Endothelial cell of umbilical vein (primary cell): ENCODE data around the gene SPARC. TPM values are rescaled to one million over a fixed set of nuclear protein-coding genes. Genes with fewer than 3 reads are reported as not detected.

Source experiments
- BruUV-seq: library from RNA; stranded (reverse); fragments of 400-500 nt; replicated peaks from 2 replicates; lab custom pipeline; 2021; lab: Mats Ljungman, UMichigan
- CTCF ChIA-PET: fragments of 300-600, 350-600 bp; sonication (Branson Sonifier 250); formaldehyde crosslinking; loops from one replicate; lab custom pipeline; 2021; ENCODE audit warnings: antibody characterized with exemption, inconsistent platforms; lab: Charles Lee
- POLR2A ChIA-PET: fragments of 300-600, 350-600 bp; sonication (Branson Sonifier 250); formaldehyde crosslinking; loops from one replicate; lab custom pipeline; 2021; ENCODE audit warnings: antibody characterized with exemption, inconsistent platforms; lab: Charles Lee
- DNase-seq: peaks from one replicate; pipeline ENCODE4 v3.0.0-alpha.2; 2011; ENCODE audit warnings: low read depth, low spot score
- FAIRE-seq: peaks from 2 replicates; lab custom pipeline; 2011; peaks lifted over from hg19 to GRCh38; lab: Jason Lieb, UNC
- H2AFZ ChIP-seq: 2 replicates; pipeline ENCODE4 v1.6.0; 2012; ENCODE audit warnings: low read depth, low read length, control low read depth, inconsistent platforms
- H3K27ac ChIP-seq: 2 replicates; pipeline ENCODE4 v1.5.1; 2011; ENCODE audit warnings: low read depth, mild to moderate bottlenecking, control low read depth, low read length, moderate library complexity; ENCODE audit not compliant: insufficient read depth
- H3K27me3 ChIP-seq, 2 experiments: 2 replicates each; pipeline versions ENCODE4 v1.6.0 to v1.6.1; 2011; ENCODE audit warnings: low read length in 2 of 2, mixed read lengths in 1 of 2; ENCODE audit not compliant: control insufficient read depth in 2 of 2, insufficient read depth in 2 of 2
- H3K36me3 ChIP-seq, 2 experiments: 2 replicates in 1 of 2; 3 replicates in 1 of 2; pipeline ENCODE4 v1.5.1; 2011; ENCODE audit warnings: low read length in 2 of 2, mild to moderate bottlenecking in 1 of 2, moderate library complexity in 1 of 2; ENCODE audit not compliant: control insufficient read depth in 2 of 2, insufficient read depth in 2 of 2; ENCODE audit errors: extremely low read depth in 1 of 2
- H3K4me1 ChIP-seq: 3 replicates; pipeline ENCODE4 v1.5.1; 2011; ENCODE audit warnings: mild to moderate bottlenecking, low read length; ENCODE audit not compliant: control insufficient read depth, insufficient read depth; ENCODE audit errors: extremely low read depth
- H3K4me2 ChIP-seq: 2 replicates; pipeline ENCODE4 v1.6.1; 2011; ENCODE audit warnings: low read length, control low read depth, mixed read lengths; ENCODE audit not compliant: insufficient read depth
- H3K4me3 ChIP-seq, 3 experiments: fragments of 200-600 bp in 1 of 3; sonication (generic), shearing (Covaris generic) in 1 of 3; replicated peaks in 1 of 3; 2 replicates each; pipeline ENCODE4 v1.5.1; 2011 to 2016; ENCODE audit warnings: control low read depth in 3 of 3, low read length in 3 of 3, mild to moderate bottlenecking in 2 of 3, inconsistent platforms in 1 of 3, low read depth in 1 of 3, moderate library complexity in 1 of 3; ENCODE audit not compliant: insufficient read depth in 1 of 3
- H3K79me2 ChIP-seq: 2 replicates; pipeline ENCODE4 v1.6.0; 2012; ENCODE audit warnings: low read length, inconsistent platforms; ENCODE audit not compliant: control insufficient read depth, insufficient read depth
- H3K9ac ChIP-seq: replicated peaks from 2 replicates; pipeline ENCODE3; 2011; ENCODE audit warnings: low read length, control low read depth; ENCODE audit not compliant: insufficient read depth; ENCODE audit errors: extremely low read depth
- H3K9me1 ChIP-seq: replicated peaks from 3 replicates; pipeline ENCODE4 v1.6.0; 2011; ENCODE audit warnings: mild to moderate bottlenecking, low read length; ENCODE audit not compliant: control insufficient read depth, insufficient read depth; ENCODE audit errors: extremely low read depth
- H3K9me3 ChIP-seq: replicated peaks from 2 replicates; pipeline ENCODE4 v1.5.1; 2012; ENCODE audit warnings: low read length, inconsistent platforms; ENCODE audit not compliant: control insufficient read depth, insufficient read depth
- H4K20me1 ChIP-seq: replicated peaks from 2 replicates; pipeline ENCODE3; 2011; ENCODE audit warnings: mild to moderate bottlenecking, low read length; ENCODE audit not compliant: control insufficient read depth, insufficient read depth; ENCODE audit errors: extremely low read depth
- EZH2 ChIP-seq: IDR thresholded peaks from 2 replicates; pipeline ENCODE4 v1.6.1; 2012; ENCODE audit warnings: borderline replicate concordance, low read depth, mild to moderate bottlenecking, moderate library complexity, low read length, inconsistent platforms; ENCODE audit not compliant: severe bottlenecking
- FOS ChIP-seq: IDR thresholded peaks from 2 replicates; pipeline ENCODE4 v1.6.1; 2011; ENCODE audit warnings: mild to moderate bottlenecking, low read length, moderate library complexity, borderline replicate concordance; ENCODE audit not compliant: insufficient read depth
- GATA2 ChIP-seq: IDR thresholded peaks from 2 replicates; pipeline ENCODE4 v1.7.0; 2011; ENCODE audit warnings: low read depth, mild to moderate bottlenecking, moderate library complexity, mixed read lengths, low read length; ENCODE audit not compliant: insufficient read length, insufficient read depth
- JUN ChIP-seq: IDR thresholded peaks from 2 replicates; pipeline ENCODE4 v1.6.1; 2011; ENCODE audit warnings: borderline replicate concordance, low read depth; ENCODE audit not compliant: insufficient read length, insufficient read depth
- MYC ChIP-seq: IDR thresholded peaks from one replicate; pipeline ENCODE4 v1.6.1; 2011; ENCODE audit warnings: mild to moderate bottlenecking, low read depth, low read length
- POLR2A ChIP-seq: IDR thresholded peaks from 2 replicates; pipeline ENCODE4 v1.6.1; 2012; ENCODE audit warnings: low read depth, mild to moderate bottlenecking, control low read depth, low read length
- POLR2AphosphoS5 ChIP-seq: IDR thresholded peaks from 2 replicates; pipeline ENCODE4 v1.6.1; 2012; ENCODE audit warnings: low read depth, mild to moderate bottlenecking, control low read depth, low read length, moderate library complexity; ENCODE audit not compliant: insufficient read depth
- dilution Hi-C: fragments of 300-500 bp; cut with MboI; formaldehyde crosslinking; loops from one replicate; pipeline ENCODE4 v1.15.0; 2019; ENCODE audit warnings: low sequenced_read_pairs; ENCODE audit not compliant: extremely low pct_ligation_motif_present
- intact Hi-C: fragments of 100-400 bp; cut with micrococcal nuclease; formaldehyde crosslinking; loops from one replicate; pipeline ENCODE4 v1.10.0; 2022
- polyA plus RNA-seq, 4 experiments: library from polyadenylated mRNA; depleted of rRNA in 3 of 4; stranded (reverse) in 3 of 4; unstranded in 1 of 4; fragments of >200 nt; gene quantifications; 2 replicates each; pipeline versions ENCODE4 v1.2.1 to v1.2.3, GENCODE V29; 2011 to 2012; ENCODE audit warnings: missing spikeins in 1 of 4
- total RNA-seq: library from RNA; stranded (reverse); gene quantifications from 2 replicates; pipeline ENCODE4 v1.2.3, GENCODE V29; 2021
- TF ChIP-seq, protein P1 (sequence below): IDR thresholded peaks from 2 replicates; pipeline ENCODE4 v1.6.1; 2011; ENCODE audit not compliant: insufficient read depth, insufficient read length
- TF ChIP-seq, protein P2 (sequence below), 2 donors: IDR thresholded peaks; 1 replicate in 1 of 2; 2 replicates in 1 of 2; pipeline ENCODE4 v1.5.1; 2011; ENCODE audit warnings: low read length in 2 of 2, mild to moderate bottlenecking in 2 of 2, moderate library complexity in 2 of 2, control low read depth in 1 of 2, inconsistent platforms in 1 of 2, low read depth in 1 of 2; ENCODE audit not compliant: insufficient read depth in 1 of 2; ENCODE audit errors: extremely low read depth in 1 of 2

Gene SPARC
- total and polyA plus RNA-seq, 2 donors (not counting 3 experiments of a cell fraction or from before 2014, with no cell fraction given), result 2,962 to 3,114 TPM

DNA sequence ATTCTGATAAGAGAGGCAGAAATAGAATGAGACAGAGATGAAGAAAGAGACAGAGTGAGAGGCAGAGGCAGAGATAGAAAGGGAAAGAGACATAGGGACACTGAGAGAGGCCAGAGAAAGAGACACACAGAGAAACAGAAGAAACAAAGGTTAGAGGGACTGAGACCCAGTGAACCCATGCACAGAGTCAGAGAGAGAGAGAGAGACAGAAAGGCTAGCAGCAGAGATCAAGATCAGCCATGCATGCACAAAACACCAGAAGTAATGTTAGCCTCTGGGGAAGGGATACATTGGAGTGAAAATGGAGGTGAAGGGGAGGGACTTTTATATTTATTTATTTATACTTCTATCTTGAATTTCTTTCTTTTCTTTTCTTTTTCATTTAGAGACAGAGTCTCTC is 14.1 kb upstream of the SPARC start:
- Histone ChIP-seq H3K4me1 (peaks cover 12% of the 10 kb centered on the region), H3K9ac (no peak overlapping the region), H3K27ac (no peak overlapping the region), H3K9me3 (no peaks in the 10 kb centered on the region), H3K9me1 (no peaks in the 10 kb centered on the region), H4K20me1 (no peaks in the 10 kb centered on the region), H3K36me3 (no peaks in the 10 kb centered on the region), H3K79me2 (no peaks in the 10 kb centered on the region), H3K4me3 (no peak overlapping the region), H2AFZ (peak overlapping the region; percentile 75), H3K4me2 (no peak overlapping the region), H3K27me3 (no peaks in the 10 kb centered on the region)
- no peak for TF ChIP-seq GATA2
- no peak for TF ChIP-seq JUN
- TF ChIP-seq EZH2, result no peak
- TF ChIP-seq, protein P1, sequence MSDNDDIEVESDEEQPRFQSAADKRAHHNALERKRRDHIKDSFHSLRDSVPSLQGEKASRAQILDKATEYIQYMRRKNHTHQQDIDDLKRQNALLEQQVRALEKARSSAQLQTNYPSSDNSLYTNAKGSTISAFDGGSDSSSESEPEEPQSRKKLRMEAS, result no peak
- no peak for TF ChIP-seq MYC
- TF ChIP-seq POLR2A, result no peak
- TF ChIP-seq POLR2AphosphoS5, result no peak
- TF ChIP-seq, protein P2, sequence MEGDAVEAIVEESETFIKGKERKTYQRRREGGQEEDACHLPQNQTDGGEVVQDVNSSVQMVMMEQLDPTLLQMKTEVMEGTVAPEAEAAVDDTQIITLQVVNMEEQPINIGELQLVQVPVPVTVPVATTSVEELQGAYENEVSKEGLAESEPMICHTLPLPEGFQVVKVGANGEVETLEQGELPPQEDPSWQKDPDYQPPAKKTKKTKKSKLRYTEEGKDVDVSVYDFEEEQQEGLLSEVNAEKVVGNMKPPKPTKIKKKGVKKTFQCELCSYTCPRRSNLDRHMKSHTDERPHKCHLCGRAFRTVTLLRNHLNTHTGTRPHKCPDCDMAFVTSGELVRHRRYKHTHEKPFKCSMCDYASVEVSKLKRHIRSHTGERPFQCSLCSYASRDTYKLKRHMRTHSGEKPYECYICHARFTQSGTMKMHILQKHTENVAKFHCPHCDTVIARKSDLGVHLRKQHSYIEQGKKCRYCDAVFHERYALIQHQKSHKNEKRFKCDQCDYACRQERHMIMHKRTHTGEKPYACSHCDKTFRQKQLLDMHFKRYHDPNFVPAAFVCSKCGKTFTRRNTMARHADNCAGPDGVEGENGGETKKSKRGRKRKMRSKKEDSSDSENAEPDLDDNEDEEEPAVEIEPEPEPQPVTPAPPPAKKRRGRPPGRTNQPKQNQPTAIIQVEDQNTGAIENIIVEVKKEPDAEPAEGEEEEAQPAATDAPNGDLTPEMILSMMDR (IDR thresholded peaks at IDR 0.05; ENCODE audit: extremely low read depth in 1 of 2, insufficient read depth in 1 of 2, low read depth in 1 of 2, low read length in 2 of 2), result no peak
- no peak for TF ChIP-seq FOS
- ChIA-PET CTCF (no interaction called here), POLR2A (interaction anchor here (6.3 kb wide), 1 partner anchor 14 kb away, joined by 76 read pairs; the partner anchor contains the start of gene SPARC)
- intact Hi-C loops (no loop called here), dilution Hi-C loops (no loop called here)
- DNase-seq, result no peak
- no TSS peak for BruUV-seq
- no peak for FAIRE-seq
